Measurements from ENCODE around the gene LRCH1.

The LRCH1 gene

DNA sequence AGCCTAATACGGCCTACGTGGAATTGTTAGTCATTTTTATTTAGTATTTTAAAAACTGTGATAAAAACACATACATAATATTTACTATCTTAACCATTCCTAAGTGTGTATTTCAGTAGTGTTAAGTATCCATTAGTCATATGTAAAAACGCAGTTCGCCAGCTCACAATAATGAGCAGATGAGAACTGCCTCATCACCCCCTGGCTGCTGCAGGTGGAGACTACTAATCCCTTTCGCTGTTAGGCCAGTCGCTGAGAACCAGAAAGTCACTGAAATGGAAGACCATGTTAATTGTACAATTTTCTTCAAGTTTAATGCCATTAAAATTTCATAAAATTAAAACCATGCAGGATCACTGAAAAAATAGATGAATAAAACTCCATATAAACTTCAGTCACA lies 242.4 kb downstream of the LRCH1 start:
- in situ Hi-C loops (cut with MboI; ENCODE audit: low sequenced_read_pairs): no loop called here

DNA sequence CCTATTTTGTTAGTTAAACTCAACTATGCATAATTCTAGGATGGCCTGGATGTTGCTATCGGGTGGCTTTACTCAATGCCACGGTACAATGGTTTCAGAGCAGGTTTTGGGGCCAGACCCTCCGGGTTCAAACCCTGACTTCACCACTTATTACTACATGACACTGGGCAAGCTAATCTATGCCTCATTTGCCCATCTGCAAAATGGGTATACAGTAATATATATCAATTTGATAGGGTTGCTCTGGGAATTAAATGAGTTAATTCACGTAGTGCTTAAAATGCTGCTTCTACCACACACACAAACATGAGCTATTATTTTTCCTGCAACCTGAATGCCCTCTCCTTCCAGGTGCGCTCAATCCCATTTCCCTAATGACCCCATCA lies 243.2 kb downstream of the LRCH1 start:
- in situ Hi-C loops (cut with MboI; ENCODE audit: low sequenced_read_pairs): no loop called here

DNA sequence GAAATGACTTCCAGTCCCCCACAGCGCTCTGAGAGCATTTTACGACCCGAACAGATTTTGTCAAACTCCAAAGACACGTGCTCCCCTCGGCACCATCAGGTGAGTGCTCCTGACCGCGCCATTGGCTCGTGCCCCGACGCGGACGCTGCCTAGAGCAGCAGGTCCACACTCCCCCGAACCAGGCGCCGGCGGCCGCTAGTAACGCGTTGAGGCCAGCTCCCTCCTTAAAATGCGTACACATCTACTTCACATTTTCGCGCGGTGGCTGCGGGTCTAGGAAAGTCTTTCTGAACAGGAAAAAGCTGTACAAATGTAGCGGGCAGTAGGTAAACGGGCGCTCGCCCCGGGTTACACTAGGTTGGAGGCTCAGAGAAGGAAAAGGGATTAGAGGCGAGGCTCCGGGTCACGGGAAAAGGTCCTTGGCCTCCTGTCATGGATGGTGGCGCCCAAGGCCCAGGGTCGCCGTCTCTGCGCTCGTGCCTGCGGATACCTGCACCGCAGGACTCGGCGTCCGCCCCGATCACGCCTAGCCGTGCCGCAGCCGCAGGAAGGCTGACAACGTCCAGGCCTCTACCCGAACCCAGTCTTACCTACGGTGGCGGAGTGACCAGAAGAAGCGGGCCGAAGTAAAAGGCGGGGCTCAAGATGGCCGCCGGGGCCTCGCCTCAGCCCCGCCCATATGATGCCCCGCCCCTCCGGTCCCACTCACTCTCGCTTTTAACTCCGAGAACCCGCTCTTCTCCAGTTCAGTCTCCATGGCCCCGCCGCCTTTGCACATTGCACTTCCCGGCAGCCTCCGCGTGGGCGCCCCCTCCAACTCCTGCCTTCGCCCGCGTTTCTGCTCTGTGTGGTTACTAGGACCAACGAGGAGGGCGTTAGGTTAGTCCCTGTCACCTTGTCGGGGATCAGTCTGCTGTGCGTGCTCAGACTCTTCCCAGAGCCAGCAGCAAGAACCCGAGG lies 243.8 kb downstream of the LRCH1 start, which contains the start of gene ESD:
Gene ESD, minus strand, starts transcription at position 647 of the 960 bp plus-strand sequence. CDS start 5,748 bp downstream, outside the sequence.
- in situ Hi-C loops (cut with MboI; ENCODE audit: low sequenced_read_pairs): no loop called here

DNA sequence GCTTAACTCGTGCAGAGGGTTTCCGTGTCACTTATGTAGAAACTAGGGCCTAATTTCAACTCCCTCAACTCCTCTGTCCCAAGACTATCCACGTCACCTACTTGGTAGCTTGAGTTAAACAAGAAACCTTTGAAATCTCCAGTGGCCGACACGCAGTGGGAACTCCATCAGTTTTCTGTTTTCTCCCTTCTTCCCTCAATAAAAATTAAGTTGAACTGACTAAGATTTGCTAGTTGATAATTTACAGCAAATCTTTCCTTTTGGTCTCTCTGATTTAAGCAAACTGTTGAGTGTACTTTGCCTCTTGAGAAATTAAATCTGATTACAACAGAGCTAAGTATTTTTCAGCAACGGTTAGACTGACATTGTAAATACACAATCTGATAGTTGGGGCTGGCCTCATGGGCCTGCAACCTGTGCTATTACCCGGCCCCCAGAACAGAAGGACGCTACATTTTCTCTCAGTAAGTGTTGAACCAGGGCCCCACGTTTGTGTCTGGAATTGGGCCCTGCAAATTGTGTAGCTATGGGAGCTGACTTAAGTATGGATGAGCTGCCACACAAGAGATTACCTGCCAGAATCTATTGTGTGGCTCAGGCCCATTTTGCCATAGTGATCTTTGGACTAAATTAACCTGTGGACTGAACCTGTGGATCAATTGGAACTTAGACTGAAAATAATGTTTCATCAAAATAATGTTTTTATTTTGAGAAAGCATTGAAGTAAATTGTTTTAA lies 244.7 kb downstream of the LRCH1 start:
- in situ Hi-C loops (cut with MboI; ENCODE audit: low sequenced_read_pairs): no loop called here

DNA sequence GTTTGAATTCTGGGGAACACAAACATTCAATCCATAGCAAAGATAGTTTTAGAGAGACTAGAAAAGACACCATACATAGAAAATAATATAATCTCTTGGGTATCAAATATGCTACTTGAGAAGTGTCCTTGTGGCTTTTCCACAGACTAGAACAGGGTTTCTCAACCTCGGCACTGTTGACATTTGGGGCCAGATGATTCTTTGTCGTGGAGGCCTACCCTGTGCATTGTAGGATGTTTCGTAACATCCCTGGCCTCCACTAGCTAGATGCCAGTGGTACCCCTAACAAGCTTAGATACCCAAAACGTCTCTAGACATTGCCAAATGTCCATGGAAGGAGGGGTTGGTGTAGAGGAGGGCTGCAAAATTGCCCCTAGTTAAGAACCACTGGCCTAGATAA lies 246.2 kb downstream of the LRCH1 start:
- in situ Hi-C loops (cut with MboI; ENCODE audit: low sequenced_read_pairs): no loop called here

DNA sequence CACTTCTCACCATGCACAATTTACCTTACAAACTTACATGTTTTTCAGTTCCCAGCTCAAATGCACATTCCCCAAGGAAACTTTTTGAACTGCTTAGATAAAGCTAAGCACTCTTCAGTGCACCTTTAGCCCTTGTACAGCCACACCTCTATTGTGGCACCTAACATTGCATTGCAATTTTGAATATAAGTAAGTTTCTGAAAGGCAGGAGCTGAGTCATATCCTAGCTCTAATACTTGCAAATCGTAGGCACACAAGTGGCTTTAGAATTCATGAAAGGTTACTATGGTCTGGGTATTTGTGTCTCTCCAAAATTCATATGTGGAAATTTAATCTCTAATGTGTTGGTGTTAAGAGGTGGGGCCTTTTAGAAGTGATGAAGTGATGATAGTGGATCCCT lies 248.9 kb downstream of the LRCH1 start:
- in situ Hi-C loops (cut with MboI; ENCODE audit: low sequenced_read_pairs): no loop called here
